WERI-Rb-1 (cell line): ENCODE results near the gene SLC25A17.
"Not testable (repeated sequence)": the region's sequence is repeated elsewhere in the genome, so short reads cannot be mapped to it uniquely, and the experiment has no call there.

Experiments
- DNase-seq: peaks from one replicate; pipeline ENCODE4 v3.0.0-alpha.2; 2020
- H3K27ac ChIP-seq: fragments of 250-450 bp; sonication (Bioruptor Pico); 2 replicates; pipeline ENCODE4 v1.5.1; 2020; ENCODE audit warnings: mild to moderate bottlenecking, moderate library complexity
- H3K27me3 ChIP-seq: fragments of 250-450 bp; sonication (Bioruptor Pico); 2 replicates; pipeline ENCODE4 v1.5.1; 2021; ENCODE audit warnings: mild to moderate bottlenecking, low read depth, moderate library complexity; ENCODE audit not compliant: insufficient read depth, severe bottlenecking
- H3K36me3 ChIP-seq: fragments of 250-450 bp; sonication (Bioruptor Pico); 2 replicates; pipeline ENCODE4 v1.5.1; 2020; ENCODE audit warnings: mild to moderate bottlenecking, moderate library complexity
- H3K4me3 ChIP-seq: 2 replicates; pipeline ENCODE4 v1.5.1; 2011; ENCODE audit warnings: low read depth, mild to moderate bottlenecking, control low read depth, low read length
- H3K9me3 ChIP-seq: fragments of 250-450 bp; sonication (Bioruptor Pico); 2 replicates; pipeline ENCODE4 v1.5.1; 2021; ENCODE audit warnings: mild to moderate bottlenecking, moderate library complexity; ENCODE audit not compliant: severe bottlenecking
- TF ChIP-seq, protein P1 (sequence below): IDR thresholded peaks from 2 replicates; pipeline ENCODE4 v1.5.1; 2011; ENCODE audit warnings: low read depth, mild to moderate bottlenecking, control low read depth, inconsistent platforms, low read length

The SLC25A17 gene

DNA sequence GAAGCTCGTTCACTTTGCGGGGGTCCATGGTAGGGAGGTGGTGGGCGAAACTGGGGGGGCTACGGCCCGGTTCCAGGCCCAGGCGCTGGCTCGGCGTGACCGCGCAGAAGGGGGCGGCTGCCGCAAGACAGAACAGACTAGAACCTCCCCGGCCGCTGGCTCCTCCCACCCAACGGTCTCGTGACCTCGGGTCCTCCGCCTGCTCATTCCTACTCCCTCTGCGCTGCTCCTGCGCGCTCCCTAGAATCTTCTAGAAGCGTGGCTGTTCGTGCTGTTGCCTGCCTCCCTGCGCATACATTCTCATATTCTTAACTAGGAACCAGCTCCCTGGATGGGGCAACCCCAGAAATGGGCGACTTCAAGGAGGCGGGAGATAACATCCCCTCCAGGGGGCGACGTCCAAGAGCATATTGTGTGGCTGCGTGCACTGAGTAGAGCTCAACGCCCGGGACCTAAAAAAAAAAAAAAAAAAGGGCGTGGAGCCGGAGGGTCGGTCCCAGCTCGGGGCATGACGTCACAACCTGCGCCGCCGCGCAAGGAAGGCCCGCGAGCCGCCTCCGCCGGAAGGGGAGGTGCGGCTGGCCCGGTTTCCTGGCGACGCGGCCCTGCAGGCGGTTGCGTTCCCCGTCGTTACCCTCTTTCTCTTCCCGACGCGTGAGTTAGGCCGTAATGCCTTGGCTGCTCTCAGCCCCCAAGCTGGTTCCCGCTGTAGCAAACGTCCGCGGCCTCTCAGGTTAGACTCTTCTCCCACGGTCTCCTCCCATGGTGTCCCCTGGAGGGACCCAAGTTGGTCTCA lies 37.6 kb upstream of the SLC25A17 start, which contains the start of the genes ST13 and XPNPEP3:
ST13 (minus strand) TSS at position 127 of the 796 bp plus-strand sequence; CDS start at position 28, 99 bp downstream.
XPNPEP3 (plus strand) TSS at position 636 of the 796 bp plus-strand sequence; CDS start at position 670, 34 bp downstream.
- Histone ChIP-seq H3K27ac (peak within 1 kb of the TSS; percentile 100), H3K27me3 (no peaks in the 10 kb centered on the region), H3K4me3 (peak within 1 kb of the TSS; percentile 98), H3K36me3 (peaks cover 48% of the 10 kb centered on the region), H3K9me3 (no peaks in the 10 kb centered on the region)
- TF ChIP-seq, protein P1, sequence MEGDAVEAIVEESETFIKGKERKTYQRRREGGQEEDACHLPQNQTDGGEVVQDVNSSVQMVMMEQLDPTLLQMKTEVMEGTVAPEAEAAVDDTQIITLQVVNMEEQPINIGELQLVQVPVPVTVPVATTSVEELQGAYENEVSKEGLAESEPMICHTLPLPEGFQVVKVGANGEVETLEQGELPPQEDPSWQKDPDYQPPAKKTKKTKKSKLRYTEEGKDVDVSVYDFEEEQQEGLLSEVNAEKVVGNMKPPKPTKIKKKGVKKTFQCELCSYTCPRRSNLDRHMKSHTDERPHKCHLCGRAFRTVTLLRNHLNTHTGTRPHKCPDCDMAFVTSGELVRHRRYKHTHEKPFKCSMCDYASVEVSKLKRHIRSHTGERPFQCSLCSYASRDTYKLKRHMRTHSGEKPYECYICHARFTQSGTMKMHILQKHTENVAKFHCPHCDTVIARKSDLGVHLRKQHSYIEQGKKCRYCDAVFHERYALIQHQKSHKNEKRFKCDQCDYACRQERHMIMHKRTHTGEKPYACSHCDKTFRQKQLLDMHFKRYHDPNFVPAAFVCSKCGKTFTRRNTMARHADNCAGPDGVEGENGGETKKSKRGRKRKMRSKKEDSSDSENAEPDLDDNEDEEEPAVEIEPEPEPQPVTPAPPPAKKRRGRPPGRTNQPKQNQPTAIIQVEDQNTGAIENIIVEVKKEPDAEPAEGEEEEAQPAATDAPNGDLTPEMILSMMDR: no peak
- DNase-seq: peak; percentile 98

DNA sequence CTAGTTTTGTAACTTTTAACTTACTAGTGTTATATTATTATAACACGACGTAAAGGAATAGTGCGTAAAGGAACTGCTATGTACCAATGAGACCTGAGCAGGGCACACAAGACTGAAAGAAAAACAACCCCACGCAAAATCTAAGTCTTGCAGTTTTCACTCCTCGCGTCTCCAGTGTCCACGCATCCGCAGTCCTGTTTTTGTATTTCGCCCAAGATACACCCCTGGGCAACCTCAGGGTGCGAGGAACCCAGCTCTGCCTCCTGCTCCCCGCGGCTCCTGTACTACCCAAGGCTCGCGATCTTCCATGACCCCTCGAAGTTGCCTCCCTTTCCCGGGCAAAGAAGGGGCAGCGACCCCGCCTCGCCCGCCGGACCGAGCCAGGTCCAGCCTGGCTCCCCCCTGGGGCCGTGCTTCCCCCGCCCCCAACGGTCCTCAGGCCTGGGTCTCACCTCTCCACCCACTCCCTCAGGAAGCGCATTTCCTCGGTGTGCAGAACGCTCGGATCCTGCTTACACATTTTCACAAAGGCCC lies 36.9 kb upstream of the SLC25A17 start:
- DNase-seq: no peak
- H3K36me3 ChIP-seq: peaks cover 45% of the 10 kb centered on the region
- H3K27me3 ChIP-seq: no peaks in the 10 kb centered on the region

DNA sequence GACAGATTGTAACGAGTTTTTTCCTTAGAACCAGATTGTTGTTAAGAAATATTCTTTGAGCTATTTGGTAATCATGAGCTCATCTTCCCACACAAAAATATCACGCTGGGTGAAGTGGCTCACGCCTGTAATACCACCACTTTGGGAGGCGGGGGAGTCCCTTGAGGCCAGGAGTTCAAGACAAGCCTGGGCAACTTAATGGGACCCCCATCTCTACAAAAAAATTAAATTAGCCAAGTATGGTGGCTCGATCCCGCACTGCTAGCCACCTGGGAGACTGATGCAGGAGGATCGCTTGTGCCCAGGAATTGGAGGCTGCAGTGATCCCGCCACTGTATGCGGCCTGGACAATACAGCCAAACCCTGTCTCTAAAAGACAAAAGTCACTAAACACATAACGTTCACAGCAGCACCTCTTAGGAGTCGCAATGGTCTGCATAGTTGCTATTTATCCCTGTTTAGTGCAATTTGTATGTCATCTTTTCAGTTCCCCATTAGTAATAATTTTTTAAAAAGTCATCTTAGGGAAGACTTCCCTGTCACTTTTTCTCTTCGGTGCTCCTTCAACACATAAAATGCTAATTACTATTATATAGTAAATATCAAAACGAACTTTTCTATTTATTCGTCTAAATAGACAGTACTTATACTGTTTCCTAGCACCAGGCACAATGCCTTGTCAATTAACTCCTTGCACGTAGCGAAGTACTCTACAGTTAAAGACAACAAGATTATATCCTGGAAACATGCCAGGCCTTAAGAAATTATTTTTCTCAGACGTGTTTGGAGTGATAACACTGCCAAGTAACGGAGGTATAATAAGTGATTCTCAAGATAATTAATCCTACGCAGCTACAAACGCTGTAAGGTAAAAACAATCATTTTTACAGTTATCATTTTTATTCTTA lies 36.2 kb upstream of the SLC25A17 start:
- no peak for DNase-seq
- Histone ChIP-seq H3K27ac (peak overlapping the region; percentile 100), H3K27me3 (no peaks in the 10 kb centered on the region), H3K4me3 (peak overlapping the region; percentile 98), H3K36me3 (peaks cover 51% of the 10 kb centered on the region), H3K9me3 (no peaks in the 10 kb centered on the region)
- TF ChIP-seq, protein P1: no peak

More for the DNA sequence above, 36.9 kb upstream of the SLC25A17 start:
- peak overlapping the region; percentile 100 for H3K27ac ChIP-seq
- peak overlapping the region; percentile 98 for H3K4me3 ChIP-seq
- H3K9me3 ChIP-seq: no peaks in the 10 kb centered on the region
- TF ChIP-seq, protein P1: no peak

DNA sequence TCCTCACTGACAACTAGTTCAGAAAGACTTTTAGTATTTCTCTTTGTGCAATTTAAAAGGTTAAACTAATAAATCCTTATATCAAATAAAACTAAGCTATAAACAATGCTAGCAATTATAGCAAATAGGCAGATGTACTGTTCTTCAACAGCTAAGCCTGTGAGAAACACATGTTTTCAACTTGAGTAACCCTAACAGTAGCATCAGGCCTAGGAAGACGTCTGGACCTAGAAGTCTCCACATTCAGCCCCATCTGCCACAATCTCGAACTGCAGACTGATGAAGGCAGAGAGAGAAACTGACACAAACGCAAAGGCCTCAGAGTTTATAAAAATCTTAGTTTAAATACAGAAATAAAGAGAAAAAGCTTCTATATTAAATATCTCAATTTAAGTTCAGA lies 34.8 kb upstream of the SLC25A17 start:
- Histone ChIP-seq H3K4me3 (no peak overlapping the region), H3K27me3 (no peaks in the 10 kb centered on the region), H3K36me3 (peaks cover 63% of the 10 kb centered on the region), H3K27ac (peak overlapping the region; percentile 37; the same call in 1 of the 2 replicates), H3K9me3 (no peaks in the 10 kb centered on the region)
- no peak for DNase-seq
- TF ChIP-seq, protein P1: no peak

DNA sequence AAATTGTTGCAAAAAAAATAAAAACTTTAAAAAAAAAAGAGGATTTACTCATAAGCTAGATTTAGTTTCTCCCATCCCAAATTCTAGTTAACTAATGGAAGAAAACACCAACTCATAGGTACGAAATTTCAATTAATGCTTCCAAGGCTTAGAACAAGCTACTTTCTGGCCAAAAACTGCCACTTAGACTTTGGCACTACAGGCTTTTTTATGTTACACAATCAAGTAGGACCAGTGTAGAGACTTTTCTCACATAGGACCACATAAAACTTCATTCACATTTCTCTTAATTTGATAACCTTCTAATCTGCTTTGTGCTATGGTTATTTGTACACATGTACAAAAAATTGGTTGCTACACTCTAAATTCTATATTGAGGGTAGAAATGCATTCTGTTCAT lies 34.2 kb upstream of the SLC25A17 start:
- Histone ChIP-seq H3K4me3 (no peak overlapping the region), H3K27me3 (no peaks in the 10 kb centered on the region), H3K9me3 (no peaks in the 10 kb centered on the region), H3K36me3 (peaks cover 69% of the 10 kb centered on the region), H3K27ac (peak overlapping the region; percentile 37; the same call in 1 of the 2 replicates)
- TF ChIP-seq, protein P1: no peak
- DNase-seq: no peak

DNA sequence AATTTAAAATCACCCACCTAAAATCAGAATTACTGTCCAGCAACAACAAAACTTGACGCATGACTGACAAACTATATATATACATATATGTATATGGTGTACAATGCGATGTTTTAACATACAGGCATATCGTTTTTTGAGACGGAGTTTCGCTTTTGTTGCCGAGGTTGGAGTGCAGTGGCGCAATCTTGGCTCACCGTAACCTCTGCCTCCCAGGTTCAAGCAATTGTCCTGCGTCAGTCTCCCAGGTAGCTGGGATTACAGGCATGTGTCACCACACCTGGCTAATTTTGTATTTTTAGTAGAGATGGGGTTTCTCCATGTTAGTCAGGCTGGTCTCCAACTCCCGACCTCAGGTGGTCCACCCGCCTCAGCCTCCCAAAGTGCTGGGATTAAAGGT lies 26.7 kb upstream of the SLC25A17 start:
- H3K36me3 ChIP-seq: peaks cover 92% of the 10 kb centered on the region
- not testable (repeated sequence) for H3K4me3 ChIP-seq, DNase-seq, H3K27me3 ChIP-seq, H3K27ac ChIP-seq, H3K9me3 ChIP-seq
